ENCODE measurements around the gene SLC4A2.

DNA sequence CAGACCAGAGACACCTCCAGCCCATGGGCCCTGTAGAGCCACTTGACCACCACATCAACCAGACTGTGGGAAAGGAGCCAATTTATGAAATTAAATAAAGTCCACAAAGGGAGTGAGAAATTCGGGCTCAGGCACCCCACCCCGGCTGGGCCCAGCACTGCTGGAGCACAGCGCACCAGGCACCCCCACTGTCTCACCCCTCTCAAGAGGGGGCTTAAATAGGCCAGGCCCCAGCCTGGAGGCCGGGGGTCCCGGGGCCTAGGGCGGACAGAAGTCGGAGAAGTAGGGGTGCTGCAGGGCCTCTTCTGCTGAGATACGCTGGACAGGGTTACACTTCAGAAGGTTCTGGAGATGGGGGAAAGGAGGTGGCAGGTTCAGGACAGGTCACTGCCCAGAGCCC lies 5.6 kb upstream of the SLC4A2 start:
- TF ChIP-seq, protein P1, sequence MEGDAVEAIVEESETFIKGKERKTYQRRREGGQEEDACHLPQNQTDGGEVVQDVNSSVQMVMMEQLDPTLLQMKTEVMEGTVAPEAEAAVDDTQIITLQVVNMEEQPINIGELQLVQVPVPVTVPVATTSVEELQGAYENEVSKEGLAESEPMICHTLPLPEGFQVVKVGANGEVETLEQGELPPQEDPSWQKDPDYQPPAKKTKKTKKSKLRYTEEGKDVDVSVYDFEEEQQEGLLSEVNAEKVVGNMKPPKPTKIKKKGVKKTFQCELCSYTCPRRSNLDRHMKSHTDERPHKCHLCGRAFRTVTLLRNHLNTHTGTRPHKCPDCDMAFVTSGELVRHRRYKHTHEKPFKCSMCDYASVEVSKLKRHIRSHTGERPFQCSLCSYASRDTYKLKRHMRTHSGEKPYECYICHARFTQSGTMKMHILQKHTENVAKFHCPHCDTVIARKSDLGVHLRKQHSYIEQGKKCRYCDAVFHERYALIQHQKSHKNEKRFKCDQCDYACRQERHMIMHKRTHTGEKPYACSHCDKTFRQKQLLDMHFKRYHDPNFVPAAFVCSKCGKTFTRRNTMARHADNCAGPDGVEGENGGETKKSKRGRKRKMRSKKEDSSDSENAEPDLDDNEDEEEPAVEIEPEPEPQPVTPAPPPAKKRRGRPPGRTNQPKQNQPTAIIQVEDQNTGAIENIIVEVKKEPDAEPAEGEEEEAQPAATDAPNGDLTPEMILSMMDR (IDR thresholded peaks at IDR 0.05): no peak
- no peak for TF ChIP-seq POLR2A (IDR thresholded peaks at IDR 0.05)
- no peak for TF ChIP-seq POLR2AphosphoS5 (IDR thresholded peaks at IDR 0.05; ENCODE audit: insufficient read depth in 1 of 2, low read depth in 1 of 2)
